Cardiac ventricle fibroblast (primary cell): ENCODE results near the gene PIP4K2C. TPM values are rescaled to one million over a fixed set of nuclear protein-coding genes. Genes with fewer than 3 reads are reported as not detected.

Experiments
- total RNA-seq: library from RNA; depleted of rRNA; stranded (reverse); fragments of >200 nt; gene quantifications from 2 replicates; pipeline ENCODE4 v1.2.3, GENCODE V29; 2015

Gene PIP4K2C
- 10.4 and 10.9 TPM in 2 replicates for total RNA-seq

DNA sequence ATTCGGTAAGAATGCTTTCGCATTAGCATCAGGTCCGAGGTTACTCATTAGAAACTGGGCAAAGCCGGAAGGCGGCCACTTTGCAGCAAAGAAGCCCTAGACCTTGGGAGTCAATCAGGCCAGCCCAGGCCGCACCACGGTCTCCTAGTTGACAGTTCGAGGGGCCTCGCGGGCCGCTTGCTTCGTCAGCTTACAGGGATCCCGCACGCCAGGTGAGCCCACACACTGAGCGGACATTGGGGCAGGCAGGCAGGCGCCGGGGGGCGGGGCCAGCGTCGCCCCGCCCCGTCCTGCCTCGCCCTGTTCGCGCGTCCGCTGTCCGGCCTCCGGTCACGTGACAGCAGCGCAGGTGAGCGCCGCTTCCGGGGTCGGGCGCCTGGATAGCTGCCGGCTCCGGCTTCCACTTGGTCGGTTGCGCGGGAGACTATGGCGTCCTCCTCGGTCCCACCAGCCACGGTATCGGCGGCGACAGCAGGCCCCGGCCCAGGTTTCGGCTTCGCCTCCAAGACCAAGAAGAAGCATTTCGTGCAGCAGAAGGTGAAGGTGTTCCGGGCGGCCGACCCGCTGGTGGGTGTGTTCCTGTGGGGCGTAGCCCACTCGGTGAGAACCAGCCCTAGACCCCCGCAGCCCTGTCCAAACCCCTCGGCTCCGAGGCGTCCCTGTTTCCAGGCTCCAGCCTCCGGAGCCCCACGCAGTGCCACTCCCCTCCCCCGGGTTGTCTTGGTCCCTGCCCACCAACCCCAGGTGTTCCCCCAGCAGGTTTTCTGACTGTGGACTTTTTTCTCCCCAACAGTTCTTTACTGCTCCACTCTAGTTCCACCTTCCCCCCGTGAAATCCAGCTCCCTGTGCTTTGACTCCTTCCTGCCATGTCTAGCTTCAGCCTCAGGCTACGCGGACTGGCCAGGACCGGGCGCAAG is at the start of gene PIP4K2C:
Gene PIP4K2C, plus strand, starts transcription at position 329 of the 918 bp plus-strand sequence. Its CDS starts 98 bp downstream, at position 427.

GRCh38 chr12:57546438-57547287 is 44.3 kb upstream of the PIP4K2C start, which contains the start of gene DCTN2:
Gene DCTN2 (minus strand): TSS chr12:57547192. CDS start chr12:57547063, 129 bp downstream.

DNA sequence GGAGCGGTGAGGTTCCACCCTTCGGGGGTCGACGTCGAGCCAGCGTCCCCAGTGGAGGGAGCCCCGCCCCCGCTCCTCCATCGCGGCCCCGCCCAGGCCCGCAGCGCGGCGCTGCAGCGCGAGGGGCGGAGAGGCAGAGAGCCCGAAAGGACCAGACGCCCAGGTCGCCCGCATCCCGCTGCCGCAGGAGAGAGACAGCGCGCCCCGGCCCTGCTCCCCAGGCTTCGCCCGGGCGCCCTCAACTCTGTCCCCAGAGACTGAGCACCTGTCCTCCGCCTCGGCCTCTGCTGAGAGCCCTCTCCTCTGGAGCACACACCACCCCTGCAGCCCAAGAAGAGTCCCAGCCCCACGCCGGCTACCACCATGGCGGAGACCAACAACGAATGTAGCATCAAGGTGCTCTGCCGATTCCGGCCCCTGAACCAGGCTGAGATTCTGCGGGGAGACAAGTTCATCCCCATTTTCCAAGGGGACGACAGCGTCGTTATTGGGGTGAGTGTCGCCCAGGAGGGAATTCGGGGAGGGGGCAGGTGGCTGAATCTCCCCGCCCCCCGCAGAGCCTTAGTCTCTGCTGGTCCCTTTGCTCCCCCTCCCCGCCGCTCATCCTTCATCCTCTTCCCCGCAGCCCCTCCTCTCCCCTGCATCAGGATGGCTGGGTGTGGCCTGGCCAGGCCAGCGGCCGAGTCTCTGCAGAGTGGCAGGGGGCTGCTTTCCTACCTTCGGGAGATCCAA is 40.9 kb upstream of the PIP4K2C start, which contains the start of gene KIF5A:
Gene KIF5A, plus strand, starts transcription at position 136 of the 732 bp plus-strand sequence. Its CDS starts 228 bp downstream, at position 364.

DNA sequence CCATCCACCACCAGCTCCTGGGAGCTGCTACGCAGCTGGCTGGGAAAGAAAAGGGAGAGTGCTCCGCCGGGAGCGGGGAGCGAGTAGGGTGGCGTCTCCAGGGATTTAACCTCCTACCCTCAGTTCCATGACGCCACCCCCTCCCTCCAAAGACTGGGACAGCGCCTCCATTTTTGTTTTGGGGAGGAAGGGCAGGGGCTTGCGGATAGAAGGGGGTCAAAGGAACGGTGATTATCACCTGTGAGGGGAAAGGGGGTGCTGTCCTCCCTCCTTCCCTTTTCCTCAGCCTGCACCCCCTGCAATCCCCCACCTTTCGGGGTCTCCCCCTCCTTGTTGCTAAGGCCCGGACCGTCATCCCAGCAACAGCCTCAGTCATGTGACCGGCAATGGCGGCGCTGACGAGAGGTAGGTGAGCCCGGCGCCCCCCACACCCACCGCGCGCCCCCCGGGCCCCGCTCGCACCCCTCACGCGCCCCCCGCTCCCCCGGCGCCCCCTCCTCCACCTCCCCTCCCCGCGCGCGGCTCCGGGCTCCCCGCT is 13.5 kb downstream of the PIP4K2C start, which contains the start of gene DTX3:
Gene DTX3, plus strand, starts transcription at position 371 of the 538 bp plus-strand sequence. CDS start 1,694 bp downstream, outside the sequence.

GRCh38 chr12:57611108-57611826 is 20.3 kb downstream of the PIP4K2C start, which contains the start of gene ARHGEF25:
Gene ARHGEF25 (plus strand): TSS chr12:57611435. CDS start chr12:57611895, 460 bp downstream.

GRCh38 chr12:57632958-57633840 is 42.2 kb downstream of the PIP4K2C start, which contains the start of gene B4GALNT1:
Gene B4GALNT1 (minus strand): TSS chr12:57633201. CDS start chr12:57632132, 1,069 bp downstream.

Other genes with a start within 250 kb of the PIP4K2C start
- 27.8 and 30.4 TPM in 2 replicates for gene R3HDM2, start 160.1 kb upstream of the PIP4K2C start, total RNA-seq
- gene INHBC, start 156.4 kb upstream of the PIP4K2C start, total RNA-seq, result not detected in 2 replicates
- not detected in 2 replicates for gene INHBE, start 135.9 kb upstream of the PIP4K2C start, total RNA-seq
- gene GLI1, start 131.4 kb upstream of the PIP4K2C start, total RNA-seq, result 0.05 TPM in 1 of 2 replicates, not detected in the other
- gene ARHGAP9, start 111.3 kb upstream of the PIP4K2C start, total RNA-seq, result not detected in 2 replicates
- gene MARS1, start 103.1 kb upstream of the PIP4K2C start, total RNA-seq, result 38.9 and 58.2 TPM in 2 replicates
- gene DDIT3, start 70.7 kb upstream of the PIP4K2C start, total RNA-seq, result 14.0 and 19.4 TPM in 2 replicates
- gene MBD6, start 68.4 kb upstream of the PIP4K2C start, total RNA-seq, result 9.9 and 10.6 TPM in 2 replicates
- gene DCTN2, start 44.0 kb upstream of the PIP4K2C start, total RNA-seq, result 155 and 187 TPM in 2 replicates
- not detected in 2 replicates for gene KIF5A, start 41.1 kb upstream of the PIP4K2C start, total RNA-seq
- 6.0 and 10.2 TPM in 2 replicates for gene DTX3, start 13.6 kb downstream of the PIP4K2C start, total RNA-seq
- gene ARHGEF25, start 20.2 kb downstream of the PIP4K2C start, total RNA-seq, result 4.8 and 9.6 TPM in 2 replicates
- 0.25 and 0.29 TPM in 2 replicates for gene B4GALNT1, start 42.0 kb downstream of the PIP4K2C start, total RNA-seq
- 248 and 369 TPM in 2 replicates for gene OS9, start 102.9 kb downstream of the PIP4K2C start, total RNA-seq
- 0.10 TPM in 1 of 2 replicates, not detected in the other for gene AGAP2, start 147.6 kb downstream of the PIP4K2C start, total RNA-seq
- gene TSPAN31, start 153.8 kb downstream of the PIP4K2C start, total RNA-seq, result 48.9 and 82.9 TPM in 2 replicates
- gene CDK4, start 161.1 kb downstream of the PIP4K2C start, total RNA-seq, result 107 and 144 TPM in 2 replicates
- 1.1 and 1.9 TPM in 2 replicates for gene MARCHF9, start 163.9 kb downstream of the PIP4K2C start, total RNA-seq
- gene CYP27B1, start 175.9 kb downstream of the PIP4K2C start, total RNA-seq, result 0.37 and 1.3 TPM in 2 replicates
- gene METTL1, start 180.9 kb downstream of the PIP4K2C start, total RNA-seq, result 10.1 and 13.0 TPM in 2 replicates
- 9.0 and 11.2 TPM in 2 replicates for gene EEF1AKMT3, start 181.4 kb downstream of the PIP4K2C start, total RNA-seq
- 24.5 and 32.9 TPM in 2 replicates for gene TSFM, start 191.6 kb downstream of the PIP4K2C start, total RNA-seq
- 4.1 TPM in 2 replicates for gene AVIL, start 227.5 kb downstream of the PIP4K2C start, total RNA-seq